ENCODE data around the gene MEF2D. TPM values are rescaled to one million over a fixed set of nuclear protein-coding genes. Genes with fewer than 3 reads are reported as not detected.

MEF2D gene
- total RNA-seq, 1 experiment from 2014 or later = 18.7 TPM

- Histone ChIP-seq H3K56ac (ENCODE audit: insufficient read length, low read depth, low read length) (no peak overlapping the region), H2AK5ac (ENCODE audit: insufficient read length, low read length) (no peak overlapping the region), H2BK12ac (ENCODE audit: insufficient read length, low read depth, low read length) (no peak overlapping the region), H4K8ac (replicated peaks; ENCODE audit: insufficient read length, low read depth, low read length) (no peak overlapping the region), H3K23me2 (ENCODE audit: insufficient read length, low read depth, low read length, poor library complexity, severe bottlenecking) (no peaks in the 10 kb centered on the region), H3K18ac (ENCODE audit: insufficient read length, low read depth, low read length) (no peak overlapping the region), H4K20me1 (ENCODE audit: control insufficient read depth, insufficient read depth, insufficient read length) (no peaks in the 10 kb centered on the region), H2AFZ (ENCODE audit: low read length) (no peak overlapping the region), H3K23ac (ENCODE audit: insufficient read length, low read depth, low read length) (no peak overlapping the region), H4K5ac (ENCODE audit: insufficient read length, low read depth, low read length) (no peak overlapping the region), H3K9me3 (ENCODE audit: control insufficient read depth, low read depth, low read length) (no peaks in the 10 kb centered on the region), H2BK5ac (ENCODE audit: insufficient read length, low read length) (no peak overlapping the region), H3K4me1 (ENCODE audit: insufficient read depth, low read length) (peaks cover 4% of the 10 kb centered on the region; the same call in 1 of the 2 replicates), H3K9ac (ENCODE audit: extremely low read depth, insufficient read length, low read length) (no peak overlapping the region), H4K91ac (ENCODE audit: insufficient read length, low read depth, low read length) (no peak overlapping the region), H3T11ph (ENCODE audit: low read length) (no peak overlapping the region), H3K79me1 (ENCODE audit: insufficient read depth, low read depth, low read length, poor library complexity, severe bottlenecking) (no peaks in the 10 kb centered on the region), H3K4me2 (ENCODE audit: insufficient read depth, insufficient read length, low read length) (no peak overlapping the region), H3K4ac (ENCODE audit: low read depth, low read length) (no peak overlapping the region), H3K79me2 (ENCODE audit: insufficient read depth, low read length) (no peaks in the 10 kb centered on the region), H3K27me3 (ENCODE audit: insufficient read depth, low read length) (no peaks in the 10 kb centered on the region), H2BK15ac (ENCODE audit: low read depth, low read length) (no peak overlapping the region), H2BK20ac (ENCODE audit: low read depth, low read length, poor library complexity, severe bottlenecking) (no peak overlapping the region), H2BK120ac (ENCODE audit: low read depth, low read length, poor library complexity, severe bottlenecking) (no peak overlapping the region), H3K27ac (ENCODE audit: insufficient read length, low read depth, low read length) (no peak overlapping the region), H3K14ac (ENCODE audit: insufficient read depth, low read length) (no peak overlapping the region; the same call in 1 of the 2 replicates)
- H3K4me3 Mint-ChIP-seq = no peak overlapping the region
- peaks cover 25 to 30% of the 10 kb centered on the region in 2 experiments for H3K4me1 Mint-ChIP-seq
- no peak for DNase-seq
- WGBS (ENCODE audit: extremely low coverage, insufficient read length, low lambda C conversion rate) = no CpG with 5 or more reads among the region's 19 CpGs
- H3K36me3 Mint-ChIP-seq (ENCODE audit: insufficient read depth in 1 of 3, low read depth in 3 of 3) = peaks cover 12 to 45% (median 40%) of the 10 kb centered on the region in 3 experiments; a peak in 6 of 7 replicates
- H3K27ac Mint-ChIP-seq = no peak overlapping the region
- H3K27me3 Mint-ChIP-seq (ENCODE audit: low read depth) = no peaks in the 10 kb centered on the region
- H3K9me3 Mint-ChIP-seq = no peaks in the 10 kb centered on the region; a peak in 1 of 5 replicates
- TF ChIP-seq CTCF (conservative IDR thresholded peaks at IDR 0.05) = no peak
Measured at GRCh38 chr1:156482276-156482675, 18.3 kb downstream of the MEF2D start.
